A673 (cell line): ENCODE measurements around the gene SEPTIN8.

Experiments
- EZH2 ChIP-seq: fragments of 200-600 bp; sonication (generic); IDR thresholded peaks from 2 replicates; pipeline ENCODE4 v1.6.1; 2017; ENCODE audit warnings: borderline replicate concordance, low read depth, mild to moderate bottlenecking, mixed read lengths, antibody characterized with exemption, low read length; ENCODE audit not compliant: poor library complexity, severe bottlenecking
- TF ChIP-seq, protein P1 (sequence below): fragments of 300-800, 200-600 bp; sonication (generic); conservative IDR thresholded peaks from 2 replicates; pipeline ENCODE4 v1.5.1; 2017; ENCODE audit warnings: low read depth, mild to moderate bottlenecking, antibody characterized with exemption, low read length, moderate library complexity, mixed read lengths

DNA sequence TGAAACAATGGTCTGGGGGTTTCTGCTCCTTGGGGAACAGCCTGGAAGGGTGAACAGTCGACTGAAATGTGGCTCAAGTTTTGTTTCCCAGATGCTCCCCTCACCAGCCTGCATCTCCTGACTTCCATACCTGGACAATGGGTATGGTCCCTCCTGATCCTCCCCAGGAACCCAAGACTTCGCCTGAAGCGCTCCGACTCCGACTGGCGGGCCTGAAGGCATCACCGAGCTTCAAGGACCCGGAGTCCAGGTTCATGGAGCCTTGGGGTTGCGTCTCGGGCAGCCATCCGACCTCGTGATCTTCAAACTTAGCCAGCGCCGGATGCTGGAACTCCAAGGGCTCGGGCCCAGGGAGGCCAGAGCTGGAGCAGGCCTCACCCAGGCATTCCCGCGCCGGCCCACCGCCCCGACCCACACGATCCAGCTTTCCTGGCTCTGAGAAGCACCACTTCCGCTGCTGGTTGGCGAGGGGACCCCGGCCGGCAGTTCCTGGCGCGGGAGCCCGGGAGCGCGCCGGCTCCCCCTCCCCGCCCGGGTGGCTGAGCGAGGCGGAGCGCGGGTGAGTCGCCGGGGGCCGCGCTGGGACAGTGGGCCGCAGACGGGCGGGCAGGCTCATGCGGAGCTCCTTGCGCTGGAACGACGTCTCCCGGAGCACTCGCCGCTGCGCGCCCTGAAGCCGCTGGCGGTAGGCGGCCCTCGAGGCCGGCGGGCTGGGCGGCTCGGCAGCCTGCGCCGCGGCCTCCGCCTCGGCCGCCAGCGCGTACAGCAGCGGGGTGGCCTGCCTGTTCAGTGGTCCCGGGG, 48.2 kb upstream of the SEPTIN8 start:
- TF ChIP-seq EZH2 = no peak
- TF ChIP-seq, protein P1, sequence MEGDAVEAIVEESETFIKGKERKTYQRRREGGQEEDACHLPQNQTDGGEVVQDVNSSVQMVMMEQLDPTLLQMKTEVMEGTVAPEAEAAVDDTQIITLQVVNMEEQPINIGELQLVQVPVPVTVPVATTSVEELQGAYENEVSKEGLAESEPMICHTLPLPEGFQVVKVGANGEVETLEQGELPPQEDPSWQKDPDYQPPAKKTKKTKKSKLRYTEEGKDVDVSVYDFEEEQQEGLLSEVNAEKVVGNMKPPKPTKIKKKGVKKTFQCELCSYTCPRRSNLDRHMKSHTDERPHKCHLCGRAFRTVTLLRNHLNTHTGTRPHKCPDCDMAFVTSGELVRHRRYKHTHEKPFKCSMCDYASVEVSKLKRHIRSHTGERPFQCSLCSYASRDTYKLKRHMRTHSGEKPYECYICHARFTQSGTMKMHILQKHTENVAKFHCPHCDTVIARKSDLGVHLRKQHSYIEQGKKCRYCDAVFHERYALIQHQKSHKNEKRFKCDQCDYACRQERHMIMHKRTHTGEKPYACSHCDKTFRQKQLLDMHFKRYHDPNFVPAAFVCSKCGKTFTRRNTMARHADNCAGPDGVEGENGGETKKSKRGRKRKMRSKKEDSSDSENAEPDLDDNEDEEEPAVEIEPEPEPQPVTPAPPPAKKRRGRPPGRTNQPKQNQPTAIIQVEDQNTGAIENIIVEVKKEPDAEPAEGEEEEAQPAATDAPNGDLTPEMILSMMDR = no peak
